Measurements from ENCODE around the gene HNF1B. TPM values are rescaled to one million over a fixed set of nuclear protein-coding genes. Genes with fewer than 3 reads are reported as not detected.
A peak's percentile ranks its signal among the peaks of the same experiment; 100 is the strongest.
"Not testable (repeated sequence)": the region's sequence is repeated elsewhere in the genome, so short reads cannot be mapped to it uniquely, and the experiment has no call there.

HNF1B gene
- total RNA-seq, 4 donors from 2014 or later = 16.5 to 39.9 (median 32.2) TPM

GRCh38 chr17:37789021-37789565, 44.2 kb upstream of the HNF1B start:
- H3K9me3 ChIP-seq = no peaks in the 10 kb centered on the region
- peaks cover 0 to 33% (median 2%) of the 10 kb centered on the region in 4 donors for H3K4me1 ChIP-seq
- DNase-seq = no peak
- H3K36me3 ChIP-seq = no peaks in the 10 kb centered on the region
- H3K27ac ChIP-seq = peak overlapping the region in 2 of 4 donors; percentile 18 to 46
- H3K4me3 ChIP-seq = no peak overlapping the region
- TF ChIP-seq POLR2A (IDR thresholded peaks at IDR 0.05) (no peak), CTCF (IDR thresholded peaks at IDR 0.05) (no peak)
- no peaks in the 10 kb centered on the region for H3K27me3 ChIP-seq

DNA sequence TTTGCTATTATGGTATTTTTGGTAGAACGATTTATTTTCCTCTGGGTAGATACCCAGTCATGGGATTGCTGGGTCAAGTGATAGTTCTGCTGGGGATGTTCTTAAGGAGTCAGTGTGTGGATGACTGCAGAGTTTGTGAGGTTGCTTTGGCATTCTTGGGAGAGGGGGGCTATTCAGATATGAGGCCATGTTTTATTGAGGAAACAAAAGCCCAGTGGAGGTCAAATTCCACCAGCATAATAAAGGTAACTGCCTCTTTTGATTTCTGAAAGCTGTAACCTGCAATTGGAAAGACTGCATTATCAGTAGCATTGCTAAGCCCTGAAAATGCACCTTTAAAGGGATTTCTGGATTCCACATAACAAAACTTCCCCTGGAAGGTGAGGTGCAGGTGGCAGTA, 43.7 kb upstream of the HNF1B start:
- no peak for DNase-seq
- H3K27ac ChIP-seq = peak overlapping the region in 3 of 4 donors; percentile 4 to 46 (median 18)

DNA sequence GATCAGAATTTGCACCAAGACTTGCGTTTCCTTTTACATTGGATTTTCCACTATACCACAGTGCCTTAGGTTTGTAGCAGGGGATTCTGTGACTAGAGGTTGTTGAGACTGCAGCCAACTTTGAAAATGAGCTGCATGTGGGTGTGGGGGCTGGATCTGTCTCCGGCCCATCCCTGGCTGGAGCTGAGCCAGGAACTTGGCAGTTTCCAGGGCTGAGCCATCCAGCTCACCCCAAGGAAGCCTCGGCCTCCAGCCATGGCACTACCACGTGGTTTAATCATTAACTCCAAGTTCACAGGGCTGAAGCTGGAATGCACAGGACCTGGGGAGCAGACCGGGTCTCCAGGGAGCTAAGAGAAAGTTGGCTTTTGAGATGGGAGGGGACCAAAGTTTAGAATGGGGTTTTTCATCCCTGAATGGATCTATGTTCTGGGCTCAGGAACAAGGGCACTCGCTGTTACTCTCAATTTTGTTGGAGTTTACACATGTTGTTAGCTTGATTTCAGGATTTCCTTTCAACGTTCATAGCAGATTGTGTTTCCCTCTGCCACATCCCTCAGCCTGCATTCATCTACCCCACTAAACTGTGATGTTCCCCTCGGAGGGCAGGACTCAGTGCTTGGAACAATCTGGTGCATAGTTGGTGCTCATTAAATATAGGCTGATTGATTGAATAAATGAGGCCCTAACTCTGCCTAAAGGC, 42.3 kb upstream of the HNF1B start:
- TF ChIP-seq POLR2A (IDR thresholded peaks at IDR 0.05) (no peak), CTCF (IDR thresholded peaks at IDR 0.05) (no peak)
- DNase-seq = peak in 2 of 3 donors; percentile 85 to 87

More for the DNA sequence above, 43.7 kb upstream of the HNF1B start:
- Histone ChIP-seq H3K27me3 (no peaks in the 10 kb centered on the region), H3K4me1 (peaks cover 0 to 33% (median 2%) of the 10 kb centered on the region in 4 donors), H3K9me3 (no peaks in the 10 kb centered on the region), H3K4me3 (no peak overlapping the region), H3K36me3 (no peaks in the 10 kb centered on the region)
- no peak for TF ChIP-seq POLR2A (IDR thresholded peaks at IDR 0.05)

GRCh38 chr17:37786481-37786880, 41.6 kb upstream of the HNF1B start:
- Histone ChIP-seq H3K9me3 (no peaks in the 10 kb centered on the region), H3K27me3 (no peaks in the 10 kb centered on the region), H3K27ac (no peak overlapping the region), H3K4me3 (no peak overlapping the region), H3K36me3 (no peaks in the 10 kb centered on the region), H3K4me1 (peaks cover 0 to 33% (median 2%) of the 10 kb centered on the region in 4 donors)
- no peak for DNase-seq
- TF ChIP-seq CTCF (IDR thresholded peaks at IDR 0.05) (no peak), POLR2A (IDR thresholded peaks at IDR 0.05) (no peak)

More for the DNA sequence above, 42.3 kb upstream of the HNF1B start:
- no peaks in the 10 kb centered on the region for H3K36me3 ChIP-seq
- H3K9me3 ChIP-seq = no peaks in the 10 kb centered on the region
- H3K27me3 ChIP-seq = no peaks in the 10 kb centered on the region
- peaks cover 0 to 33% (median 2%) of the 10 kb centered on the region in 4 donors for H3K4me1 ChIP-seq
- H3K4me3 ChIP-seq = no peak overlapping the region
- peak overlapping the region in 2 of 4 donors; percentile 42 to 51 for H3K27ac ChIP-seq

DNA sequence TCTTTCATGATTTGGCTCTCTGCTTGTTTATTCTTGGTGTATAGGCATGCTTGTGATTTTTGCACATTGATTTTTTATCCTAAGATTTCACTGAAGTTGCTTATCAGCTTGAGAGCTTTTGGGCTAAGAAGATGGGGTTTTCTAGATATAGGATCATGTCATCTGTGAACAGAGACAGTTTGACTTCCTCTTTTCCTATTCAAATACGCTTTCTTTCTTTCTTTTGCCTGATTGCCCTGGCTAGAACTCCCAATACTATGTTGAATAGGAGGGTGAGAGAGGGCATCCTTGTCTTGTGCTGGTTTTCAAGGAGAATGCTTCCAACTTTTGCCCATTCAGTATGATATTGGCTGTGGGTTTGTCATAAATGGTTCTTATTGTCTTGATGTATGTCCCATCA, 37.6 kb upstream of the HNF1B start:
- not testable (repeated sequence) for H3K36me3 ChIP-seq, DNase-seq, H3K27ac ChIP-seq, H3K4me3 ChIP-seq, H3K4me1 ChIP-seq, H3K27me3 ChIP-seq, H3K9me3 ChIP-seq

- no peak for DNase-seq
- H3K9me3 ChIP-seq = no peaks in the 10 kb centered on the region
- no peaks in the 10 kb centered on the region for H3K4me1 ChIP-seq
- TF ChIP-seq POLR2A (IDR thresholded peaks at IDR 0.05) (no peak), CTCF (IDR thresholded peaks at IDR 0.05) (no peak)
- no peak overlapping the region for H3K27ac ChIP-seq
- no peaks in the 10 kb centered on the region for H3K27me3 ChIP-seq
- no peaks in the 10 kb centered on the region for H3K36me3 ChIP-seq
- no peak overlapping the region for H3K4me3 ChIP-seq
Observed at GRCh38 chr17:37781451-37781850, 36.6 kb upstream of the HNF1B start.
